ENCODE results near the gene MEIS3.

GRCh38 chr19:47445527-47445926, 26.2 kb upstream of the MEIS3 start:
- no peak for TF ChIP-seq SP1 (IDR thresholded peaks at IDR 0.05)
- no peak for TF ChIP-seq FOXM1 (IDR thresholded peaks at IDR 0.05; ENCODE audit: borderline replicate concordance)
- TF ChIP-seq BHLHE40 (IDR thresholded peaks at IDR 0.05; ENCODE audit: borderline replicate concordance) = no peak
- no peak for TF ChIP-seq SUZ12 (IDR thresholded peaks at IDR 0.05)
- no peak for TF ChIP-seq FOXK2 (IDR thresholded peaks at IDR 0.05)
- no peak for TF ChIP-seq ZNF384 (IDR thresholded peaks at IDR 0.05)
- no peak for TF ChIP-seq FOXA1 (IDR thresholded peaks at IDR 0.05)
- TF ChIP-seq TARDBP (IDR thresholded peaks at IDR 0.05) = no peak
- TF ChIP-seq L3MBTL2 (conservative IDR thresholded peaks at IDR 0.05) = no peak
- no peak for TF ChIP-seq NFRKB (IDR thresholded peaks at IDR 0.05)
- TF ChIP-seq ARNT (IDR thresholded peaks at IDR 0.05) = no peak
- TF ChIP-seq PKNOX1 (IDR thresholded peaks at IDR 0.05) = no peak
- no peak for TF ChIP-seq LEF1 (IDR thresholded peaks at IDR 0.05; ENCODE audit: borderline replicate concordance)
- no peak for TF ChIP-seq ELF4 (IDR thresholded peaks at IDR 0.05)

All from HEK293T (cell line).